GM12874 (cell line): ENCODE data around the gene ING1.

ENCODE experiments used
- CTCF ChIP-seq: IDR thresholded peaks from 2 replicates; pipeline ENCODE4 v1.5.1; 2011; ENCODE audit warnings: low read depth, mild to moderate bottlenecking, control low read depth, low read length, moderate library complexity; ENCODE audit not compliant: insufficient read depth

Gene ING1

GRCh38 chr13:110705826-110706569 lies 7.5 kb upstream of the ING1 start, which contains the start of gene CARS2:
TSS of gene CARS2 (minus strand) at chr13:110706116. CDS start at chr13:110706093, 23 bp downstream.
- TF ChIP-seq CTCF = no peak

DNA sequence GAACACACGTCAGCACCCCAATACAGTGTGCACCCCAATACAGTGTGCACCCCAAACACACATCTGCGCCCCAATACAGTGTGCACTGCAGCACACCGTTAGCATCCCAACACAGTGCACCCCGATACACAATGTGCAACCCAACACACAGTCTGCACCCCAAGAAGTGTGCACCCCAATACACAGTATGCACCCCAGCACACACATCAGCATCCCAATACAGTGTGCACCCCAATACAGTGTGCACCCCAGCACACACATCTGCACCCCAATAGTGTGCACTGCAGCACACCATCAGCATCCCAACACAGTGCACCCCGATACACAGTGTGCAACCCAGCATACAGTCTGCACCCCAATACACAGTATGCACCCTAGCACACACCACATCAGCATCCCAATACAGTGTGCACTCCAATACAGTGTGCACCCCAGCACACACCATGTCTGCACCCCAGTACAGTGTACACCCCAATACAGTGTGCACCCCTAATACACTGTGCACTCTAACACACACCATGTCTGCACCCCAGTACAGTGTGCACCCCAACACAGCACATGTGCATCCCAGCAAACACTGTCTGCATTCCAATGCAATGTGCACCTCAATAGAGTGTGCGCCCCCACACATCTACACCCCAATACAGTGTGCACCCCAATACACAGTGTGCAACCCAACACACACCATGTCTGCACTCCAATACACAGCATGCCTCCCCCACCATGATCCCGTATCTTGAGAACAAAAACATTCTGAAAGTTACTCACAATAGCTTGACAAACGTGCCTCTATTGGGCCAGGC lies 6.7 kb upstream of the ING1 start:
- no peak for TF ChIP-seq CTCF

DNA sequence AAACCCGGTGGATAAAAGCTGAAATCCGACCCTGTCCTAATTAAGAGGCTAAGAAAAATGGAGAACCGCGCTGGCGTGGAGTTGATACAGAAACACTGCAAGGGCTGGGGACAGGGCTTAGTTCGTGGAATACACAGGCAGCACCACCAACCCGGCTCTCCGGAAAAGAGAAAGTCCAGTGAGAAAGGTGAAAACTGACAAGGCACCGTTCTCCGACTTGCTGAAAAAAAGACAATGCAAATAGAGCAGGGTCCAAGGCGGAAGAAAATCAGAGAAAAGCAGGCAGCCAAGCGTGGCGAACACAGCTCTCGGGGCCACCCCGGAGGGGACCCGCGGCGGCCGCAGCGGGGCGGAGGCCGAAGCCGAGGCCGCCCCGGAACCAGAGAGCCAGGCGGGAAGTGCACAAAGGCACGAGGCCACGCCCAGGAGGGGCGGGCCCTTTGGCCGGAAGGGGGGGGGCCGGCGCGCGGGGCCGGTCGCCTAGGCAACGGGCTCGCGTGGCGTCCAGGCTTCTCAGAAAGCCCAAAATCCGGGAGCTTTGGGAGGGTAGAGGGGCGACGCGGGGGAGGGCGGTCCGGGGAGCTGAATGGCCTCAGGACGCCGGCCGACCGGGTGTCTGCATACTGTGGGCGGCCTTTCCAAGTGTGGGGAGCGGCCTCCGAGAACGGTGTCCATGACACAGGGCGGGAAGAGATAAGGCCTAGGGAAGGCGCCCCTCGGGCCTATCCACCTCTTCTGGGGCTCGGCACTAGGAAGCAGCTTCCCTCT lies 1.2 kb upstream of the ING1 start:
- no peak for TF ChIP-seq CTCF

- no peak for TF ChIP-seq CTCF
Measured at GRCh38 chr13:110712849-110713641, 455 bp upstream of the ING1 start.

DNA sequence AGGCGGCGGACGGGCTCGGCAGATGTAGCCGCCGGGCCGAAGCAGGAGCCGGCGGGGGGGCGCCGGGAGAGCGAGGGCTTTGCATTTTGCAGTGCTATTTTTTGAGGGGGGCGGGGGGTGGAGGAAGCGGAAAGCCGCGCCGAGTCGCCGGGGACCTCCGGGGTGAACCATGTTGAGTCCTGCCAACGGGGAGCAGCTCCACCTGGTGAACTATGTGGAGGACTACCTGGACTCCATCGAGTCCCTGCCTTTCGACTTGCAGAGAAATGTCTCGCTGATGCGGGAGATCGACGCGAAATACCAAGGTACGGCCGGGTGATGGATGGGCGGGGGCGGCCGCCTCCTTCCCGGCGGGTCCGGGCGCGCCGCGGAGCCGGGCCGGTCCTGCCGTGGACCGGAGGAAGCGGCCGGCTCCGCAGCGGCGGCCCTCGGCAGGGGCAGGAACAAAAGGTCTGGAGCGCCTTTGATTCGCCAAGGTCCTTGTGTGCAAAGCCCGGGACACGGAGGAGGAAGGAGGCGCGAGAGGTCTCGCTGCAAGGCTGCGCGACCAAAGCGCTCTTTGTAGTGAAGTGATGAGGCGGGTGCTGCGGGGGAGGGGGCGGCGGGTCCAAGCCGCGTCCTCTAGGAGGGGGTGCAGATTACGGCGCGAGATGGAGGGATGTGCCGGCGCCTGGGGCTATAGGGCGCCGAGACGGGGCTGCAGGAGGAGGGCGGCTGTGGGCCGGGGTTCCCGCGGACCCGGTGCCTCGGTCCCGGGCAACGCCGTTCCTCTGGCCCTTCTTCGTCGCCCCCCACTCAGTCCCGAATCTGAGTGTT lies 689 bp downstream of the ING1 start:
- 0 out of 2 replicates have a peak, but pooled peaks have one; percentile 22 for TF ChIP-seq CTCF

DNA sequence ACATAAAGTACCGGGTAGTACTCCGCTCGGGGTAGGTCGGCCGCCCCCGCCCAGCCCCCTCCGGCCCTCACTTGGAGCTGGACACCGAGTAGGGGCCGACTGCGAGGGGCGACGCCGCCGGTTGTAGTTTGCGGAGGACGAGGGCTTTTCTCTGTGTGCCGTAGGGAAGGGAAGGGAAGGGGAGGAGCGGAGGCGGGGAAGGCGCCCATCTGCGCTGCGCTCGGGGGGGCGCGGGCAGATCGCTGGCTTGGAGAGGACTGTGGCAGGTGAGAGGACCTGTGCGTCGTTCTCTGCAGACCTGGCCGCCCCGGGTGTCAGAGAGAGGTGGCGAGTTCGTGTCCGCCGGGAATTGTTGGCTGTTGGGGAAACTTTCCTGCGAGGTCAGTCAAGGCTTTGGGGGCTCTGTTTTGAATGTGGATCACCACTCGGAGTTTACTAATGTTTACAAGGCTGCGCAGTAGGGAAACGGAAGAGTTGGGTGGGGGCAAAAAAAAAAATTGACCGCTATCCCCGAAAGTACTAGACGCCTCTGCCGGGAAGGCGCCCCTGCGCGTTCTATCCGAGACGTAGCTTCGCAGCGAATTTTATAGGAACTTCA lies 1.4 kb downstream of the ING1 start:
- TF ChIP-seq CTCF = no peak
